OCI-LY3 (cell line): ENCODE measurements around the gene MAT2B.

ENCODE experiments used
- EZH2phosphoT487 ChIP-seq: fragments of 200-600 bp; shearing (Covaris generic); IDR thresholded peaks from 2 replicates; pipeline ENCODE4 v1.6.1; 2018; ENCODE audit warnings: antibody characterized with exemption, mixed run types, low read depth
- TF ChIP-seq, protein P1 (sequence below): fragments of 200-600, 300-600 bp; sonication (generic); IDR thresholded peaks from 2 replicates; pipeline ENCODE4 v1.5.1; 2014; ENCODE audit warnings: antibody characterized with exemption, low read length, low read depth

DNA sequence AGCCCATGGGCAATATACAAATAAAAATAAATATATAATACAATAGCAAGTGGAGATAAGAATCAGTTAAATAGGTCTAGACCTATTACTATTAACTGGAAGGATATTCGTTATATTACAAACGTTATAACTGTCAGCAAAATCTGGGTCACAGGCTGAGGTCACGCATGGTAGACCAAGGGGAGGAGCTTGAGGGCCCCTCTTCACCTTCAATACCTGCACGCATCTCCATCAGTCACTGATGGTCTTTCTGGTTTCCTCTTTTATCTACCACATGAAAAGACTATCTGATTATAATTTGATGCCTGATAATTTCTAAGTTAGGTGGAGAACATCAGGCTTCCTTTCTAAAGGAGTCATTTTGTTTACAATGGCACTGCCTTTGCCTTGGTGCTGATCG is 43.2 kb downstream of the MAT2B start:
- TF ChIP-seq, protein P1, sequence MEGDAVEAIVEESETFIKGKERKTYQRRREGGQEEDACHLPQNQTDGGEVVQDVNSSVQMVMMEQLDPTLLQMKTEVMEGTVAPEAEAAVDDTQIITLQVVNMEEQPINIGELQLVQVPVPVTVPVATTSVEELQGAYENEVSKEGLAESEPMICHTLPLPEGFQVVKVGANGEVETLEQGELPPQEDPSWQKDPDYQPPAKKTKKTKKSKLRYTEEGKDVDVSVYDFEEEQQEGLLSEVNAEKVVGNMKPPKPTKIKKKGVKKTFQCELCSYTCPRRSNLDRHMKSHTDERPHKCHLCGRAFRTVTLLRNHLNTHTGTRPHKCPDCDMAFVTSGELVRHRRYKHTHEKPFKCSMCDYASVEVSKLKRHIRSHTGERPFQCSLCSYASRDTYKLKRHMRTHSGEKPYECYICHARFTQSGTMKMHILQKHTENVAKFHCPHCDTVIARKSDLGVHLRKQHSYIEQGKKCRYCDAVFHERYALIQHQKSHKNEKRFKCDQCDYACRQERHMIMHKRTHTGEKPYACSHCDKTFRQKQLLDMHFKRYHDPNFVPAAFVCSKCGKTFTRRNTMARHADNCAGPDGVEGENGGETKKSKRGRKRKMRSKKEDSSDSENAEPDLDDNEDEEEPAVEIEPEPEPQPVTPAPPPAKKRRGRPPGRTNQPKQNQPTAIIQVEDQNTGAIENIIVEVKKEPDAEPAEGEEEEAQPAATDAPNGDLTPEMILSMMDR = no peak
- no peak for TF ChIP-seq EZH2phosphoT487
